Measurements from ENCODE around the gene GNPAT.

Gene GNPAT

DNA sequence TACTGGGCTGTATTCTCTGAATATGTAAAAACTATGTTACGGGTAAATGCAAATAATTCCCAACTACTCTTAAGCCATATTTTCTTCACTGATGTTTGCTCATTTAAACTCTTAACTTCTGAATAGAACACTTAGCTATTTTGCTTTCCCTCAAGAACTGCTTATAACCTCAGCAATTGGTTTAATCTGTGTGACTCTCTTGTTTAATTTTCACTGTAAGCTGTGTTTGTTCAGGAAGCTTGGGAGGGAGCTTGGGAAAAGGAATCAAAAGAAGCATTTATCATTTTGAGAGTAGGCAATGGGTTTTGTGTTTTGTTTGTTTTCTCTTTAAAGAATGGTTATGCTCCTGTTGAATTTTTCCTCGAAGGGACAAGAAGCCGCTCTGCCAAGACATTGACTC, 24.4 kb downstream of the GNPAT start:
- TF ChIP-seq, protein P1, sequence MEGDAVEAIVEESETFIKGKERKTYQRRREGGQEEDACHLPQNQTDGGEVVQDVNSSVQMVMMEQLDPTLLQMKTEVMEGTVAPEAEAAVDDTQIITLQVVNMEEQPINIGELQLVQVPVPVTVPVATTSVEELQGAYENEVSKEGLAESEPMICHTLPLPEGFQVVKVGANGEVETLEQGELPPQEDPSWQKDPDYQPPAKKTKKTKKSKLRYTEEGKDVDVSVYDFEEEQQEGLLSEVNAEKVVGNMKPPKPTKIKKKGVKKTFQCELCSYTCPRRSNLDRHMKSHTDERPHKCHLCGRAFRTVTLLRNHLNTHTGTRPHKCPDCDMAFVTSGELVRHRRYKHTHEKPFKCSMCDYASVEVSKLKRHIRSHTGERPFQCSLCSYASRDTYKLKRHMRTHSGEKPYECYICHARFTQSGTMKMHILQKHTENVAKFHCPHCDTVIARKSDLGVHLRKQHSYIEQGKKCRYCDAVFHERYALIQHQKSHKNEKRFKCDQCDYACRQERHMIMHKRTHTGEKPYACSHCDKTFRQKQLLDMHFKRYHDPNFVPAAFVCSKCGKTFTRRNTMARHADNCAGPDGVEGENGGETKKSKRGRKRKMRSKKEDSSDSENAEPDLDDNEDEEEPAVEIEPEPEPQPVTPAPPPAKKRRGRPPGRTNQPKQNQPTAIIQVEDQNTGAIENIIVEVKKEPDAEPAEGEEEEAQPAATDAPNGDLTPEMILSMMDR (conservative IDR thresholded peaks at IDR 0.05; ENCODE audit: low read depth), result no peak
- no peak for DNase-seq (ENCODE audit: low spot score)
- H3K27ac ChIP-seq, result no peak overlapping the region
- ChIA-PET CTCF (interaction anchor here (0.8 kb wide), 1 partner anchor 31 kb away, joined by 3 read pairs; no protein-coding TSS in a partner anchor), POLR2A (ENCODE audit: low non-redundant PET) (interaction anchor here (0.5 kb wide), 1 partner anchor 75 kb away, joined by 13 read pairs; no protein-coding TSS in a partner anchor)

GRCh38 chr1:231266811-231267322, 25.9 kb downstream of the GNPAT start:
- ChIA-PET POLR2A (ENCODE audit: low non-redundant PET) (no interaction called here), CTCF (no interaction called here)
- TF ChIP-seq, protein P1 (conservative IDR thresholded peaks at IDR 0.05; ENCODE audit: low read depth), result no peak

GRCh38 chr1:231272173-231272572, 31.2 kb downstream of the GNPAT start:
- POLR2A ChIA-PET (ENCODE audit: low non-redundant PET), result no interaction called here
- H3K27ac ChIP-seq, result no peak overlapping the region
- CTCF ChIA-PET, result no interaction called here
- TF ChIP-seq, protein P1 (conservative IDR thresholded peaks at IDR 0.05; ENCODE audit: low read depth), result no peak
- DNase-seq (ENCODE audit: low spot score), result no peak

More at GRCh38 chr1:231266811-231267322, 25.9 kb downstream of the GNPAT start:
- H3K27ac ChIP-seq, result no peak overlapping the region
- no peak for DNase-seq (ENCODE audit: low spot score)

DNA sequence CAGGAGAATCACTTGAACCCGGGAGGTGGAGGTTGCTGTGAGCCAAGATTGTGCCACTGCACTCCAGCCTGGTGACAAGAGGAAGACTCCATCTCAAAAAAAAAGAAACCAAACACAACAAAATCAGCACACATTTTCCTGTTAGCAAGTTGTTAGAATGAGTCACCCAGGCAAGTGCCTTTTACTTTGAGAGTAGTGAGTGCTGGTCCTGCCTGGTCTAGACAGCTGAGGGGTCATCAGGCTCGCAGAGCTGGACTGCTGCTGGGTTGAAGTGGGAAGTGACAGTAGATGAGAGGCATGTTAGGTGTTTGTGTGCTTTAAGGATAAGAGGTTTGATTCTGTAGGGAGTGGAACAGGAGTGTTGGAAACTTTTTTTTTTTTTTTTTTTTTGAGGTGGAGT, 31.9 kb downstream of the GNPAT start:
- no peak for DNase-seq (ENCODE audit: low spot score)
- TF ChIP-seq, protein P1 (conservative IDR thresholded peaks at IDR 0.05; ENCODE audit: low read depth), result no peak
- H3K27ac ChIP-seq, result no peak overlapping the region
- CTCF ChIA-PET, result no interaction called here
- POLR2A ChIA-PET (ENCODE audit: low non-redundant PET), result no interaction called here

- TF ChIP-seq, protein P1 (conservative IDR thresholded peaks at IDR 0.05; ENCODE audit: low read depth), result no peak
- CTCF ChIA-PET, result no interaction called here
- no peak overlapping the region for H3K27ac ChIP-seq
- POLR2A ChIA-PET (ENCODE audit: low non-redundant PET), result no interaction called here
- no peak for DNase-seq (ENCODE audit: low spot score)
Measured at GRCh38 chr1:231274119-231274825, 33.3 kb downstream of the GNPAT start.

GRCh38 chr1:231278100-231278790, 37.2 kb downstream of the GNPAT start:
- ChIA-PET POLR2A (ENCODE audit: low non-redundant PET) (no interaction called here), CTCF (no interaction called here)
- DNase-seq (ENCODE audit: low spot score), result no peak
- peak overlapping the region; percentile 51 for H3K27ac ChIP-seq
- TF ChIP-seq, protein P1 (conservative IDR thresholded peaks at IDR 0.05; ENCODE audit: low read depth), result no peak

All from RWPE1 (cell line).